Keratinocyte (primary cell): ENCODE measurements around the gene CS. TPM values are rescaled to one million over a fixed set of nuclear protein-coding genes. Genes with fewer than 3 reads are reported as not detected.

Experiments used
- DNase-seq: peaks from one replicate; pipeline ENCODE4 v3.0.0-alpha.2; 2011; ENCODE audit warnings: low read depth, missing footprints, low spot score
- FAIRE-seq: peaks from 2 replicates; lab custom pipeline; 2011; peaks lifted over from hg19 to GRCh38; lab: Jason Lieb, UNC
- H2AFZ ChIP-seq: 2 replicates; pipeline ENCODE4 v1.6.0; 2012; ENCODE audit warnings: low read length, control low read depth, inconsistent platforms; ENCODE audit not compliant: control insufficient read depth
- H3K27ac ChIP-seq: 2 replicates; pipeline ENCODE4 v1.5.1; 2011; ENCODE audit warnings: low read length; ENCODE audit not compliant: control insufficient read depth, insufficient read depth
- H3K27me3 ChIP-seq: 3 replicates; pipeline ENCODE4 v1.6.0; 2011; ENCODE audit warnings: low read length; ENCODE audit not compliant: control insufficient read depth, insufficient read depth; ENCODE audit errors: extremely low read depth
- H3K36me3 ChIP-seq, 2 experiments: 2 replicates in 1 of 2; 3 replicates in 1 of 2; pipeline ENCODE4 v1.5.1; 2011; ENCODE audit warnings: low read length in 2 of 2, mild to moderate bottlenecking in 1 of 2; ENCODE audit not compliant: control insufficient read depth in 2 of 2, insufficient read depth in 2 of 2; ENCODE audit errors: extremely low read depth in 1 of 2
- H3K4me1 ChIP-seq: 3 replicates; pipeline ENCODE4 v1.5.1; 2011; ENCODE audit warnings: low read length; ENCODE audit not compliant: control insufficient read depth, insufficient read depth; ENCODE audit errors: extremely low read depth
- H3K4me2 ChIP-seq: 3 replicates; pipeline ENCODE4 v1.6.0; 2011; ENCODE audit warnings: low read depth, low read length; ENCODE audit not compliant: control insufficient read depth, insufficient read depth; ENCODE audit errors: extremely low read depth
- H3K4me3 ChIP-seq, 3 experiments: fragments of 200-600 bp in 1 of 3; sonication (generic) in 1 of 3; 2 replicates in 2 of 3; 3 replicates in 1 of 3; pipeline ENCODE4 v1.5.1; 2011 to 2016; ENCODE audit warnings: low read length in 3 of 3, mild to moderate bottlenecking in 3 of 3, control low read depth in 2 of 3, inconsistent platforms in 1 of 3, low read depth in 1 of 3, mixed read lengths in 1 of 3, mixed run types in 1 of 3, moderate library complexity in 1 of 3; ENCODE audit not compliant: control insufficient read depth in 2 of 3, insufficient read depth in 2 of 3; ENCODE audit errors: extremely low read depth in 1 of 3
- H3K79me2 ChIP-seq: 2 replicates; pipeline ENCODE4 v1.6.0; 2012; ENCODE audit warnings: low read length; ENCODE audit not compliant: control insufficient read depth, insufficient read depth
- H3K9ac ChIP-seq: 3 replicates; pipeline ENCODE4 v1.6.0; 2011; ENCODE audit warnings: low read length; ENCODE audit not compliant: control insufficient read depth, insufficient read depth; ENCODE audit errors: extremely low read depth
- H3K9me1 ChIP-seq: 3 replicates; pipeline ENCODE4 v1.6.0; 2011; ENCODE audit warnings: low read length; ENCODE audit not compliant: control insufficient read depth, insufficient read depth; ENCODE audit errors: extremely low read depth
- H3K9me3 ChIP-seq: 2 replicates; pipeline ENCODE4 v1.5.1; 2012; ENCODE audit warnings: low read depth, low read length; ENCODE audit not compliant: control insufficient read depth
- H4K20me1 ChIP-seq: 3 replicates; pipeline ENCODE4 v1.6.0; 2011; ENCODE audit warnings: low read length; ENCODE audit not compliant: control insufficient read depth, insufficient read depth; ENCODE audit errors: extremely low read depth
- CTCF ChIP-seq, 3 experiments: IDR thresholded peaks in 1 of 3; conservative IDR thresholded peaks in 1 of 3; optimal IDR thresholded peaks in 1 of 3; 2 replicates in 2 of 3; 3 replicates in 1 of 3; pipeline versions ENCODE3 to v1.5.1; 2011; ENCODE audit warnings: low read length in 3 of 3, mild to moderate bottlenecking in 3 of 3, moderate library complexity in 2 of 3, control low read depth in 1 of 3, inconsistent platforms in 1 of 3; ENCODE audit not compliant: insufficient read depth in 2 of 3; ENCODE audit errors: extremely low read depth in 1 of 3
- EZH2 ChIP-seq: IDR thresholded peaks from one replicate; pipeline ENCODE4 v1.6.1; 2012; ENCODE audit warnings: inconsistent platforms, mild to moderate bottlenecking, low read length, moderate library complexity
- dilution Hi-C: fragments of 300-500 bp; cut with MboI; formaldehyde crosslinking; loops from one replicate; pipeline ENCODE4 v1.7.0; 2020; ENCODE audit warnings: low sequenced_read_pairs; ENCODE audit not compliant: extremely low pct_ligation_motif_present
- polyA plus RNA-seq, 5 experiments: library from polyadenylated mRNA; depleted of rRNA in 3 of 5; stranded (reverse) in 3 of 5; stranded (forward) in 1 of 5; unstranded in 1 of 5; fragments of >200 nt; gene quantifications; 1 replicate in 1 of 5; 2 replicates in 3 of 5; 3 replicates in 1 of 5; pipeline versions ENCODE4 v1.2.1 to v1.2.3, GENCODE V29; 2011 to 2012; ENCODE audit warnings: missing spikeins in 2 of 5, low read depth in 1 of 5, low replicate concordance in 1 of 5

The CS gene
- polyA plus RNA-seq, 1 donor (not counting 4 experiments of a cell fraction or from before 2014, with no cell fraction given): 105 TPM

GRCh38 chr12:56237552-56237951 is 62.6 kb downstream of the CS start:
- dilution Hi-C loops: no loop called here
- TF ChIP-seq EZH2: no peak
- TF ChIP-seq CTCF (optimal IDR thresholded peaks at IDR 0.05 in 1 of 3, IDR thresholded peaks at IDR 0.05 in 1 of 3, conservative IDR thresholded peaks at IDR 0.05 in 1 of 3; ENCODE audit: extremely low read depth in 1 of 3, insufficient read depth in 2 of 3, low read length in 3 of 3): no peak
- Histone ChIP-seq H3K4me2 (no peak overlapping the region), H3K9ac (no peak overlapping the region), H3K9me1 (no peaks in the 10 kb centered on the region), H3K27me3 (no peaks in the 10 kb centered on the region), H3K9me3 (no peaks in the 10 kb centered on the region), H3K4me3 (no peak overlapping the region), H3K36me3 (peaks cover 21 to 30% of the 10 kb centered on the region in 2 experiments), H3K27ac (no peak overlapping the region), H3K4me1 (no peaks in the 10 kb centered on the region), H4K20me1 (peaks cover 3% of the 10 kb centered on the region), H3K79me2 (no peaks in the 10 kb centered on the region), H2AFZ (no peak overlapping the region)
- no peak for DNase-seq
- no peak for FAIRE-seq

GRCh38 chr12:56236985-56237384 is 63.1 kb downstream of the CS start:
- DNase-seq (no peak), FAIRE-seq (no peak)
- no peak overlapping the region for H3K4me3 ChIP-seq
- H3K36me3 ChIP-seq: peaks cover 17 to 27% of the 10 kb centered on the region in 2 experiments
- H3K9me1 ChIP-seq: no peaks in the 10 kb centered on the region
- TF ChIP-seq EZH2 (no peak), CTCF (optimal IDR thresholded peaks at IDR 0.05 in 1 of 3, IDR thresholded peaks at IDR 0.05 in 1 of 3, conservative IDR thresholded peaks at IDR 0.05 in 1 of 3; ENCODE audit: extremely low read depth in 1 of 3, insufficient read depth in 2 of 3, low read length in 3 of 3) (no peak)
- no peaks in the 10 kb centered on the region for H3K9me3 ChIP-seq
- H3K9ac ChIP-seq: no peak overlapping the region
- H3K27me3 ChIP-seq: no peaks in the 10 kb centered on the region
- H3K4me2 ChIP-seq: no peak overlapping the region
- no peaks in the 10 kb centered on the region for H3K4me1 ChIP-seq
- dilution Hi-C loops: no loop called here
- no peak overlapping the region for H2AFZ ChIP-seq
- H3K27ac ChIP-seq: no peak overlapping the region
- no peaks in the 10 kb centered on the region for H3K79me2 ChIP-seq
- peaks cover 3% of the 10 kb centered on the region for H4K20me1 ChIP-seq
